DMS 273 treated with DMSO at 0.1 percent for 48 hours (cell line): Measurements from ENCODE around the gene LDHAL6B.
"Not testable (repeated sequence)": the region's sequence is repeated elsewhere in the genome, so short reads cannot be mapped to it uniquely, and the experiment has no call there.

Source experiments
- DNase-seq: peaks from one replicate; lab custom pipeline; 2025; lab: John Stamatoyannopoulos, UW

Gene LDHAL6B

DNA sequence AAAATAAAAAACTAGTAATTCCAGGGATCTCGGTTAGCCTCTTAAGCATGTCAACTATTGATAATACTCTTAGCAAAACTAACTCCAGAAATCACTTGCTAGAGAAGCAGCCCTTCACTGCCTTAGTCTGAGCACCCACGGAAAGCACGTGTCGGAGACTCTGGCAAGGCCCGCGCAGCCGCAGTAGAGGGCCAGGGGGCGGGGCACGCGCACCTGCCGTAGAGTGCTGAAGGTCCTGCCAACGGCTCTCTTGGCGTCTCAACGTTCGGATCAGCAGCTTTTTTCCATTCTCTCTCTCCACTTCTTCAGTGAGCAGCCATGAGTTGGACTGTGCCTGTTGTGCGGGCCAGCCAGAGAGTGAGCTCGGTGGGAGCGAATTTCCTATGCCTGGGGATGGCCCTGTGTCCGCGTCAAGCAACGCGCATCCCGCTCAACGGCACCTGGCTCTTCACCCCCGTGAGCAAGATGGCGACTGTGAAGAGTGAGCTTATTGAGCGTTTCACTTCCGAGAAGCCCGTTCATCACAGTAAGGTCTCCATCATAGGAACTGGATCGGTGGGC, at the start of gene LDHAL6B:
Gene LDHAL6B, plus strand, starts transcription at position 221 of the 561 bp plus-strand sequence. Its CDS starts 98 bp downstream, at position 319.
- DNase-seq, result no peak

DNA sequence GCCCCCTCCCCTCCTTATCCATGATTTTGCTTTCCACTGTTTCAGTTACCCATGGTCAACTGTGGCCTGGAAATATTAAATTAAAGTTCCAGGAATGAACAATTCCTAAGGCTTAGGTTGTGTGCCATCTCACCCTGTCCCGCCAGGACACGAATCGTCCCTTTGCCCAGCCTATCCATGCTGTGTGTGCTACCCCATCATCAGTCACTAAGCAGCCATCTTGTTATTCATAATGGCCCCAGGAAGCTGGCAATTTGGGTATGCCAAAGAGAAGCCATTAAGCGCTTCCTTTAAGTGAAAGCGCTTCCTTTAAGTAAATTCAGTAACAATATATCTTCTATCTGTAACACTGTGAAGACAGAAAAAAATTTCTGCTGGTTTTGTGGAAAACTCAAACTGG, 49.2 kb upstream of the LDHAL6B start:
- DNase-seq, result no peak

DNA sequence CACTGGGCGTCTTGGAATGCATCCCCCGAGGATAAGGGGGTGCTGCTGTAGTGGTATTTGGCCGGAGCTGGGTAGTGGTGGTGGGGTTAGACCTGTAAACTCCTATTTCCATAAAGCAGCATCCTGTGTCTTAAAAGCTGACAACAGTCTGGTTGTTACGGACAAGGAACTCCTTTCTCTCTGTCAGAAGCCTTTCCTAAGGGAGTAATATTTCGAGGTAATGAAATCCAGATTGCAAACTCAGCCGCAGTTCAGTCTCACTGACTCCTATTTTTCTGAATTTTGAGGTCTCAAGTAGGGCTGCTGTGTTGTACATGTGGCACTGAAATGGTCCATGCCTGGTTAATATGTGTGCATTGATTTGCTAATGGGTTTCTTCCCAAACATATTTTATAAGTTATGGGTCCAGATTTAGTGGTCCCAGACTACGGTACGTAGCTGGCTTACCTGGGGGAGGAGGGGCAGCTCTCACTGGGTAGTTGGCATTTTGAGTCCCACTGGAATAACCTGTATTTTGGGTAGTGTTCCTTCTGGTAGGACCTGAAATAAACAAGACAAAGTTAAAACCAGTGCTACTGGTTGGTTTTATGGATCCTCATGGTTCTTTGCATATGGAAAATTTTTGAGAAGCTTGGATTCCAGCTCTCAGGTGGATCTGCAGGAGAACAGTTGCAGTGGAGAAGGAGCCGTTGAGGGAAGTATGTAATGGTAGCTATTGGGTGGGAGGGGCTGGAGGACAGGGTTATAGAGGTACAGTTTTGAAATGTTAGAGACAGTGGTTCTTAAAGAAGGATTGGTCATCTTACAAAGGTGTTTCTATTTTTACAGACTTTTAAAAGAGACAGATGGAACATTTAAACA, 48.6 kb upstream of the LDHAL6B start:
- DNase-seq, result no peak

DNA sequence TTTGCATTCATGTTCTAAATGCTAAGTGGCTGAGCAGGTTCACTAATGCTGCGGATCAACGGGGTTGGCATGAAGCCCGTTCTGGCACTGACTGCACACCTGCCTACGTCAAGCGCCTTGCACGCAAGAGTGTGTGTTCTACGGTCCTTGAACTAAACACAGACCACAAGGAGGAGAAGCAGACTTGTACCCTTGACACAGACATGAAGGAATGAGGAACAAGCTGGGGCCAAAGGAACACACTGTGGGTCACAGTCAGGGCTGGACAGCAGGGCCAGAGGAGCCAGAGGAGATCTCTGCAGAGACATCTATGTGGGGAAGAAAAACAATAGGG, 48.0 kb upstream of the LDHAL6B start:
- DNase-seq, result no peak

DNA sequence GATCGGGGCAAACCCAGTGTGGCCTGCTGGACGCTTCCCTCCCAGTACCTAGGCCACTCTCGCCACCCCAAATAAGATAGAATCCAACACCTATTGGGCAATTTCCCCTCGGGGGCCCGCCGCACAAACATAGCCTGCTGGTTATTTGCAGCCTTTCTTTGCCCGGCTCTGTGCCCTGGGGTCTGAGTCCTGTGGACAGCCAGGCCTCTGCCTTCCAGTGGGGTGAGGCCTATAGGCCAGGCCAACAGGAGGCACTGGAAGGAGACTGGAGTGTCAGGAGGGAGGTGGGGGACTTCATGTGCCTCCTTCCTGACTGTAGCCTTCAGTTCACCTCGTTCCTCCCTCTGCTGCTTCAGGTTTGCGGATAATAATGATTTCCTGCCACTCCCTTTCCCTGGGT, 47.4 kb upstream of the LDHAL6B start:
- DNase-seq, result no peak

DNA sequence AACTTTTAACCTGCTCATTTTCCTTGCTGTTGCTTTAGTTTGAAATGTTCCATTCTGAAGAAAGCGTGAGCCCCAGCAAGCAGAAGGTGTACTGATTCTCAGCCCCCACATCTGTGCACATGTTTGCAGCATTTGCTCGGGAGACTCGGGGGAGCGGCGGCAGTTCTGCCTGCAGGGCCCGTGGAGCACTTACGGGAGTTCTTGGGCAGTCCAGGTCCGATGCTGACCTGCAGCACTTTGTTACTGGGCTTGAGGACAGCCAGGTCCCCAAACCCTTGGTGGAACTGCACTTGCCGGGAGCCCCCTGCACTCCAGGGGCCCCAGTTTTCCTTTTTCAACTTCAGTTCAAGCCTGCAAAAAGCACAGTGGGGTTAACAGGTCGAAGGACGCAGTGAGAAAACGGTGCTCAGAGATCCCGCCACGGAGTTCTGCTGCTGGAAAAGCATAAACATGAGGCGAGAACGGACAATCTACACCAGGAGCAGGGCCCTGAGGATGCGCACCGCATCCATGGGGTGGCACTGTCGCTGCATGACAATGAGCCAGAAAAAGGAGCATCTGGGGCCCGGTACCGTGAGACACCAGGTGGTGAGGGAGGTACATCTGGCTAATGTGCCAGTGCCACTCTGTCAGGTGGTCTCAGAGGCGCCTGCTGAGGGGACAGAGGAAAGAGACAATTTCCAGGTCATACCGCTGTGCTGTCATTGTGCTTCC, 45.6 kb upstream of the LDHAL6B start:
- DNase-seq, result no peak

DNA sequence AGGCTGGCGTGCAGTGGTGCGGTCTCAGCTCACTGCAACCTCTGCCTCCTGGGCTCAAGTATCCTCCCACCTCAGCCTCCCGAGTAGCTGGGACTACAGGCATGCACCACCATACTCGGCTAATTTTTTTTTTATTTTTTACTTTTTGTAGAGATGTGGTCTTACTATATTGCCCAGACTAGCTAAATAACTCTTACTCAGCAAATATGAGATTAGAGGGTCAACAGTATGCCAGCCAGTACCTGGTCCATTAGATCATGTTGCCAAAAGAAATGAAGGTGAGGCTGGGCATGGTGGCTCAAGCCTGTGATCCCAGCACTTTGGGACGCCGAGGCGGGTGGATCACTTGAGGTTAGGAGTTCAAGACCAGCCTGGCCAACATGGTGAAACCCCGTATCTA, 44.6 kb upstream of the LDHAL6B start:
- DNase-seq, result not testable (repeated sequence)

DNA sequence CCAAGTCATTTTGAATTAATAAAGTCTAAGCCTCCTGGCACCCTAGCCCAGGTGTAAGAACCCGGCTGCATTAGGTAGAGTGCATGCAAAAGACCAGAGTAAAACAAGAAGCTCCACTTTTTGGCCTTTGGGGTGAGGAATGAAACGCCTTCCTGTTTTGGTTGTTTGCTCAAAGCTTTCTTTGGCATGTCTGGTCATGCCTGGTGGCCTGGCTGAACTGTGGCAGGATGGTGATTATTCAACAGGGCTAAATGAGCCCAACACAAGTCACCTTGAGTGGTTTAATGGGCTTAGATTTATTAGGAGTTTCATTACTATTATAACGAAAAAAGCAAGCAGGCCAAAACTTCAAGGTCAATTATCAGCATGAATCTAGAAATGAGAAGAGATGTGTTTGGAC, 40.9 kb upstream of the LDHAL6B start:
- no peak for DNase-seq

DNA sequence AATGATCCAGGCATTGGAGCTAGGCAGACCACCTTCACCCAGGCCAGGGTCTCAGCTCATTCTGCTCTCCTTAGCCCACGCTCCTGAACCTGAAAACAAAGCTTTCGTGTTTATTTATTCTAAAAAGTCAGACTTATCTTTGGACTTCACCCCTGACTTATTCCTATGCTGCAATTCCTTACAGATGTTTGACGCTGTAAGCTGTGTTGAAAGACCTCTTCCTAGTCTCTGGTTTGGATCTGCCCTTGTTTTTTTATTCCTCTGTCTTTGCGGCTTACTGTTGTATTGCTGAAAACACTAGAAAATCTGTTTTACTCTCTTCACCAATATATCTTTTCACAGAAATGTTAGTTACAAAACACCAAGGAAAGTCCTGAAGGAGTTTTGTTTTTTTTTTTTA, 40.5 kb upstream of the LDHAL6B start:
- no peak for DNase-seq

DNA sequence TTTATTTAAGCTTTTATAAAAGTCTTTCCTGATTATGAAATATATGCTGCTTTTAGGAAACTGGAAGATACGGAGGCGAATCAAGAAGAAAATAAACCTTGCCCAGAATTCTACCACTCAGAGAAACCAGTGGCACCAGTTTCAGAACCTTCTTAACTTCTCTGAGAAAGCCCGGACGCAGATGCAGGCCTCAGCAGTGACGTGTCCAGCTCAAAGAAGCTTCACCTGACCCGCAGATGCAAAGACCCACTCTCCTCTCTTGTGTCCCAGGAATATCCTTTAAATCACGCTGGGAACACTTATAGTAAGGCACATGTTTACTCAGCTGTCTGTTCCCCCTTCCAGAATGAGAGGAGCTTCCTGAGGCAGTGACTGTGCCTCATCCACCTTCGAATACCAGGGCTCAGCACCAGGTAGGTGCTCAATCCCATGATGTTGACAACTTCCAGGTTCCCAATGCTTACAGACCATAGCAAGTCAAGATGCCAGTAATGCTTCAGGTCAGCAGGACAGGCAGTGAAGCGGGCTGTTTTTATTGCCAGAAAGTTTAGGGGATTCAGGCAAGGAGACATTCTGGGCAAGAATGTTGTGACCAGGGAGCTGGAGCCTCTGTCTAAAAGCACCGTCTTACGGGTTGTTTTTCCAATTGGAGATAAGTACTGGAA, 39.9 kb upstream of the LDHAL6B start:
- no peak for DNase-seq

DNA sequence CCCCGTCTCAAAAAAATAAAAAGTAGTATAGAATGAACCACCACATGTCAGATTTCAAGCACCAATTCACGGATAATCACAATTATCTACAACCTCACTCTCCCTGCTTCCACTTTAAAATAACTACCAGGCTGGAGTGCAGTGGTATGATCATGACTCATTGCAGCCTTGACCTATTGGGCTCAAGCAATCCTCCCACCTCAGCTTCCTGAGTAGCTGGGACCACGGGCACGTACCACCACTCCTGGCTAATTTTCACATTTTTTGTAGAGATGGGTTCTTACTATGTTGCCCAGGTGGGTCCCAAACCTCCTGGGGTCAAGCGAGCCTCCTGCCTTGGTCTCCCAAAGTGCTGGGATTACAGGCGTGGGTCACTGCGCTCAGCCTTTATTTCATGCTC, 38.1 kb upstream of the LDHAL6B start:
- DNase-seq, result no peak

DNA sequence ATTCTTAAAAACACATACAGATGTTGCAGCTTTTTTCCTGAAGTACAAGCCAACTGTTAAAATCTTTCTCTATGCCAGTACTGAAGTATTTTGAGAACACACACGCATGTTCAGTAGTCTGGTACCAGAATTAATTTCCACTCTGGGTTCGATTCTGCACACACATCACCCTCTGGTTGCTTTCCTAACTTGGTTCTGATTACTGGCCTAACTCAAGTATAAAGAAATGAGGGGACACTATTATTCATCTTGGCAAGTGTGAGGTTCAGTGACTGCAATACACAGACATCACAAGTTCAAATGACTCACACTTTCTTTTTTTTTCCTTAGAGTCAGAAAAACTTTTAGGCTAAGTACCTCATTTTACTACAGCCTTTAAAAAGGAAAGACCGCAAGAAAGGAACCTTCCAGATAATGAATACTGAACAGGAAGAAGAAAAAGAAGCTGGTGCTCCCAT, 37.4 kb upstream of the LDHAL6B start:
- no peak for DNase-seq

DNA sequence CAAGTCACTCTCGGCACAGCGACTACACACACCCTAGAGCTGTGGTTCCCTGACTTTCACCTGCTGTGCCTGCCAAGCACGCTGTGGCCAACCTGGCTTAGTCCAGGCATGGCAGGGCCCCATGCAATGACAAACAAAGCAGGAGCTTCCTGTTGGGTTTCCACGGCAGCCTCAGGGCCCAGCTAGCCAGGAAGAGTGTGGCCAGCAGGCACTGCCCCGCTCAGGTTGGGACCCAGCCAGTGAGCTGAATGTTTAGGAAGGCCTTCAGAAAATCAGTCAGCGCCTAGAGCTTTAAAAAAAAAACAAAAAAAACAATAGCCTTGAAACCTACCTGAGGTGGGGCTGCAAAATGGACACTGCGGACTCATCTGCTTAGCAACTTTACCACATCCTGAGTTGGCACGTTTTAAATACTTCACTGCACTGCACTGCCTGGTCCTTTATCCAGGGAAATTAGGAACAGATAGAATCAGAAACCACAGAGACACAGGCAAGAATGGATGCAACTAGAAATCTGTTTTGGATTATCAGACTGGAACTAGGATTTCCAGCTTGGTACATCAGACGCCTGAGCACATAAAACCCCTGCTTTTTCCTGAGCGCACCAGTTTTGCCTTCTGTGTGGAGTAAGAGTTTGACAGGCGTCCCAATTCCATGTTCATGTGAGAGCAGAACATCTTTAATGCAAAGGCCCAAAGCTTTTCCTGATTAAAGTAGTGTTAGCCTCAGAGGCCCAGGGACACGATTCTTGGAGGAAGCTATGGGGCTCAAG, 36.2 kb upstream of the LDHAL6B start:
- DNase-seq, result no peak

DNA sequence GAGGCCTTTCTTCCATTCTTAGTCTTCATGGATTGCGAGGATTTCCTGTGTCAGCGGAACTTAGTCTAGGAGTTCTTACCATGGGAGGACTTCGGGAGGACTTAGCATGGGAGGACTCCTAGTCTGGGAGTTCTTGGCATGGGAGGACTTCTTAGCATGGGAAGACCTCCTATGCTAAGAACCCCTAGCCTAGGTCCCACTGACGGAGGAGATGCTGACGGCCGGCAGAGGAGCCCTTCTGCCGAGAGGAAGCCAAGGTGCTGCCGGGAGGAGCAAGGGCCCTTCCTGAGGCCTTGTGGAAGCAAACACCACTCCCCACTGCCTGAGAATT, 35.6 kb upstream of the LDHAL6B start:
- DNase-seq, result no peak

DNA sequence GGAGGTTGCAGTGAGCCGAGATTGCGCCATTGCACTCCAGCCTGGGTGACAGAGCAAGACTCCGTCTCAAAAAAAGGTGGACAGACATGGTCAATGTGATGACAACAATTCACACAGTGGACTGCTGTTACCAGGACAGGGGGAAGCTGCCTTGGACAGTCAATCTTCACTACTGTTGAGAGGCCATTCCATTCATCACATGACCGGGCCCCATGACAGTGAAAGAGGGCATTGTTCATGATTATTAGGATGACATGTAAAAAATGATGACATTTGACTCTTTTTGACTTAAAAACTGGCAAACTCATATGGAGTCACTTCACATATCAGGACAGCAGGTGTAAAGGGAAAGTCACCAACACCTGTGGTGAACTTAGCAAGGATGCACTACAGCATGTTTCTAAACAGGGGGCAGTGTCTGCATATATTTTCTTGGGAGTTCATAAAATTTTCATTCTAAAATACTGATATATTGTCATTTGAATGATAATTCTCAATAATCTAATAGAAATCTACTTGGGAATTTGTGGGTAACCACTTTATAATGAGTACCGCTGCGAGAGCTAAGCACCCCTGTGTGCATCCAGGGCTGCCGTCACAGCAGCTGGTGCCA, 34.2 kb upstream of the LDHAL6B start:
- DNase-seq, result no peak

DNA sequence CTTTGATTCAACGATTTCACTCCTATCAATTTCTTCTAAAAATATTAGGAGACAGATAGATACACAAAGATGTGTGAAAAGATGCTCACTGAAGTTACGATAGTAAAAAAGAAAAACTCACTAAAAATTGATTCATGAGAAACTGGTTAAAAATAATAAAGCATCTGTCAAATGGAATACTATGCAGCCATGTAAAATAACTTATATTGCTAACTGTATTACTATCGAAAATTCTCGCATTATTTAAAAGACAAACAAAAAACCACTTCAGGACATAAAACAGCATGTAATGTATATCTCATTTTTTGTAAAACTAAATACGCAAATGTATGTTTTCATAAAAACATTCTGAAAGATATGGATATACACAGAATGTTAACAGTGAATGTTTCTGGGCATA, 33.4 kb upstream of the LDHAL6B start:
- DNase-seq, result no peak

DNA sequence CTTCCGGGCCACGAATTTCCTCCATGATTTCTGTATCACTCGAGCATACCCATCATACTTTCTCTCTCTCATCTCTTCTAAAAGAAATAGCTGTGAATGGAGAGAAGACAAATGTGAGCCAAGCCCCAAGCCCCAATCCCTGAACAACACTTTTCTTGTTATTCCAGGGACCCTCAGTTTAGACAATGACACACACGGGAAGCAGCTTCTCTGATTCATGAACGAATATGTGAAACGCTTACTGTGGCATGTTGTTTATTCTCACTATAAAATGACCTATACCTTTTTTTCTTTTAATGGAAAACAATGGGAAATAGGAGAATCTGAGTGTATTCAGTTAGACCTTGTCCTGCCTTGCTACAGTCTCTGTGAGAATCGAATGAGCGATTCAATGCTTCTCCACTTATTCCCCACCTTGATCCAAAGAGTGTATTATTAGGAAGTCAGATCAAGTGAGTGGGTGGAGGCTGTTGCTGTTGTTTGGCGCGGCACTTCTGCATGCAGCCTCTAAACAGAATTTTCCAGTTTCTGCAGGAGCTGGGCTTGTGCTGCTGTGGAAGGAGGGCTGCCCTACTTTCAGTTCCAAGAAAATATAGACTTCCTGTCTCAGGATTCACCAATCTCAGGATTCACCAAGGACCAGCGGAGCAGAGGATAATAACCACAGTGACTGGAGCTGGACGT, 32.4 kb upstream of the LDHAL6B start:
- DNase-seq, result no peak

DNA sequence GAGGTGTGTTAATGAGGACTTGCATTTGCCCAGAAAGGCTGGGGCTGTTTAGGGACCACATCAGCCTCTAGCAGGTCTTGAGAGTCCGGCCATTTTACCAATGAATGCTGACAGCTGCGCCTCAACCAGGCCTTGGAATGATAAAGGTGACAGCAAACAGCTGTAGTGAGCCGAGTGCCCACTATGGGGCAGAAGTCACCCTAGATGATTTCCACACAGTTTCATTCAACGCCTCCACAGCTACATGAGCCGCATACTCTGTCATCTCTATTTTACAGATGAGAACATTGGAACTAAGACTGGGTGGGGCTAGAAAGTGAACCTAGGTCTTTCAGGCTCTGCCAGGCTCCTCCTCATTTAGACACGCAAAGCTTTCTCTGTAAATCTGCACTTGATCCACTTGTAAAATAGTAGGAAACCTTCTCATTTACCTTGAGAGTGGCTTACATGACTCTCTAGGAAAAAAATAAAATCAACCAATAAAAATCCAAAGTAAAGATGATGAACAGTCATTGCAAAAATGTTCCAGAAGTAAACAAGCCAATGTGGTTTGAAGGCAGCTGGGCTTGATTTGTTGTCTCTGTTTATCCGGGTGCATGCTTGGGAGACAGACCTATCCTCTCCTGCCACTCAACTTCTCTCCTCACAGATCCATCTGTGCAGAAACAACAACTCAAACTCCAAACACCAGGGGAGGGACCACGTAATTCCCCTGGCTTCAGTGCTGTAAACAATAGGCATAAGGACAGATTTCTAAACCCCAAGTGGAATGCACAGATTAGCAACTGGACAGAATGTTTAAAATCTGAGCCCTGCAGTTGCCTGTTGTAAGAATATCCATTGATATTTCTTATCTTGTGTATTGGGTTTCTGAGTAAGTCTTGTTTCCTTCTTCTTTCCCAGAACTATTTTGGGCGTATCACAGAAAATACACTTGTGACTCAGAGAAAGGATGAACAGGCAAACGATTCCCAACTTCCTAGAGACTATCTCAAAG, 31.5 kb upstream of the LDHAL6B start:
- DNase-seq, result no peak

DNA sequence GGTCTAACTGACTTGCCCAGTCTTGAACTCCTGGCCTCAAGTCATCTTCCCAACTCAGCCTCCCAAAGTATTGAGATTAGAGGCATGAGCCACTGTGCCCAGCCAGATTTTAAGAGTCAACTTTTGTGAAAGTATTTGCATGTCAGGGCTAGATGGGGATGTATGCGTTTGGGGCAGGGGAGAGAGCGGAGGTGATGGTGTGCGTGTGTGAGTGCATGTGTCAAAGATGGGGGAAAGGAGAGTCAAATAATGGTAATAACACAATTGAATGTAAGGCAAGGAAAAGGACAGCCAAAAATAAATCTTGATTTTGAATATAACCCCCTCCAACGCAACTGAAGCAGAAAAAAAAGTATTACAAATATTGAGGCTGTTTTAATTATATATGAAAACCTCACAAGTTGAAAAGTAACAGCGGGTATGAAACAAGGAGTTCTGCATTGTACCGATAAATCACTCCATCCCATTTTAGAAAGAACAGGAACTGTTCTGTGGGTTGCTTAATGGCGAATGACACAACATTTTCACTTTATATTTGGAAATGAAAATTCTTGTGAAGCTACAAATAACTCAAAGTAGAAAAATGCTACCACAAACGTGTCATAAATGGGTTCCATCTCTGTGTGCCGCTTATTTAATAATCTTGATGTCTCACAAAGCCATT, 29.9 kb upstream of the LDHAL6B start:
- DNase-seq, result no peak
